ENCODE data around the gene ZNF780A.

GRCh38 chr19:40103600-40103999 lies 12.9 kb upstream of the ZNF780A start:
- no peak for TF ChIP-seq CTCF (IDR thresholded peaks at IDR 0.05 in 4 of 5, conservative IDR thresholded peaks at IDR 0.05 in 1 of 5)
- TF ChIP-seq POLR2A (IDR thresholded peaks at IDR 0.05) = no peak

Measured in gastrocnemius medialis (tissue), 4 donors.